Ascending aorta (tissue), 2 donors: ENCODE data around the gene ZFC3H1. TPM values are rescaled to one million over a fixed set of nuclear protein-coding genes. Genes with fewer than 3 reads are reported as not detected.

ENCODE experiments used
- DNase-seq, 2 donors: peaks; one replicate each; pipeline ENCODE4 v3.0.0-alpha.2; 2019; ENCODE audit warnings: low spot score in 2 of 2
- H3K27ac ChIP-seq, 2 donors: fragments of 200-600 bp; sonication (generic); one replicate each; pipeline ENCODE4 v1.5.1; 2016 to 2017; ENCODE audit warnings: mild to moderate bottlenecking in 1 of 2
- H3K27me3 ChIP-seq: fragments of 200-600 bp; sonication (generic); one replicate; pipeline ENCODE4 v1.5.1; 2017
- H3K36me3 ChIP-seq, 2 donors: fragments of 200-600 bp; sonication (generic); one replicate each; pipeline ENCODE4 v1.5.1; 2016
- H3K4me1 ChIP-seq, 2 donors: fragments of 200-600 bp; sonication (generic); one replicate each; pipeline ENCODE4 v1.5.1; 2016 to 2017; ENCODE audit warnings: mild to moderate bottlenecking in 1 of 2
- H3K4me3 ChIP-seq, 2 donors: fragments of 200-600 bp; sonication (generic); one replicate each; pipeline ENCODE4 v1.5.1; 2016 to 2017; ENCODE audit warnings: mild to moderate bottlenecking in 1 of 2
- H3K9me3 ChIP-seq, 2 donors: fragments of 200-600 bp; sonication (generic); one replicate each; pipeline ENCODE4 v1.5.1; 2016
- intact Hi-C: fragments of 100-400 bp; cut with DNase I; formaldehyde crosslinking; loops from one replicate; pipeline ENCODE4 v1.15.1; 2023
- total RNA-seq: library from RNA; depleted of rRNA; stranded (reverse); fragments of >200 nt; gene quantifications from one replicate; pipeline ENCODE4 v1.1.0, GENCODE V29; 2016
- TF ChIP-seq, protein P1 (sequence below), 3 experiments: fragments of 200-600 bp in 2 of 3; fragments of 450-650 bp in 1 of 3; sonication (generic) in 2 of 3; IDR thresholded peaks; one replicate each; pipeline ENCODE4 v1.5.1; 2016 to 2019; ENCODE audit warnings: antibody characterized with exemption in 3 of 3, mild to moderate bottlenecking in 1 of 3, moderate library complexity in 1 of 3

ZFC3H1 gene
- total RNA-seq, 1 donor from 2014 or later = 15.8 TPM

DNA sequence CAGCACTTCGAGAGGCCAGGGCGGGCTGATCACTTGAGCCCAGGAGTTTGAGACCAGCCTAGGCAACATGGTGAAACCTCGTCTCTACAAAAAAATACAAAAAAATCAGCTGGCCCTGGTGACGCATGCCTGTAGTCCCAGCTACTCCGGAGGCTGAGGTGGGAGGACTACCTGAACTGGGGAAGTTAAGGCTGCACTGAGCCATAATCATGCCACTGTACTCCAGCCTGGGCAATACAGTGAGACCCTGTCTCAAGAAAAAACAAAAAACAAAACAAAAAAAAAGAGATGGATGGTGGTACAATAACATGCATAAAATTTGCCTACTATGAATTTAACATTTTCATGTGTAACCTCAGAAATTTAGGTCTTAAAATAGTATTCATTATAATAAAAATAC, 2.6 kb upstream of the ZFC3H1 start:
- intact Hi-C loops = no loop called here
- Histone ChIP-seq H3K4me1 (peaks cover 0 to 5% of the 10 kb centered on the region in 2 donors), H3K4me3 (no peak overlapping the region), H3K27ac (no peak overlapping the region), H3K27me3 (no peaks in the 10 kb centered on the region), H3K9me3 (no peaks in the 10 kb centered on the region), H3K36me3 (no peaks in the 10 kb centered on the region)
- TF ChIP-seq, protein P1, sequence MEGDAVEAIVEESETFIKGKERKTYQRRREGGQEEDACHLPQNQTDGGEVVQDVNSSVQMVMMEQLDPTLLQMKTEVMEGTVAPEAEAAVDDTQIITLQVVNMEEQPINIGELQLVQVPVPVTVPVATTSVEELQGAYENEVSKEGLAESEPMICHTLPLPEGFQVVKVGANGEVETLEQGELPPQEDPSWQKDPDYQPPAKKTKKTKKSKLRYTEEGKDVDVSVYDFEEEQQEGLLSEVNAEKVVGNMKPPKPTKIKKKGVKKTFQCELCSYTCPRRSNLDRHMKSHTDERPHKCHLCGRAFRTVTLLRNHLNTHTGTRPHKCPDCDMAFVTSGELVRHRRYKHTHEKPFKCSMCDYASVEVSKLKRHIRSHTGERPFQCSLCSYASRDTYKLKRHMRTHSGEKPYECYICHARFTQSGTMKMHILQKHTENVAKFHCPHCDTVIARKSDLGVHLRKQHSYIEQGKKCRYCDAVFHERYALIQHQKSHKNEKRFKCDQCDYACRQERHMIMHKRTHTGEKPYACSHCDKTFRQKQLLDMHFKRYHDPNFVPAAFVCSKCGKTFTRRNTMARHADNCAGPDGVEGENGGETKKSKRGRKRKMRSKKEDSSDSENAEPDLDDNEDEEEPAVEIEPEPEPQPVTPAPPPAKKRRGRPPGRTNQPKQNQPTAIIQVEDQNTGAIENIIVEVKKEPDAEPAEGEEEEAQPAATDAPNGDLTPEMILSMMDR (IDR thresholded peaks at IDR 0.05) = no peak
- no peak for DNase-seq

DNA sequence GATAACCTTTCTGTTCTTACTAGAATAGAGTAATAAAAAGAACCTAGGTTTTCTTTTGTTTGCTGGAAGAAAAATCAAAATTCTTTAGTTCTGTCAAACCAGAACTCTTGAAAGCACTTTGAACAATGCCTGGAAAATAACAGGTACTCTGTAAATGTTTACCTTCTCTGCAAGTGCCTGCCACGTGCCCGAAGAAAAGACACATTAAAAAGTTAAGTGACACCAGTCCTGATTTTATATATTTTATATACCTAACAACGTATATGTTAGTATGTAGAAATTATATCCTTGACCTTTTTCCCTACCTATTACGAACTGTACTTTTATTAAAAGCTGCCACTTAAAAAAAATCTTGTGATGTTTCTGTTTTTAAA, 1.4 kb upstream of the ZFC3H1 start:
- TF ChIP-seq, protein P1 (IDR thresholded peaks at IDR 0.05) = no peak
- Histone ChIP-seq H3K9me3 (no peaks in the 10 kb centered on the region), H3K4me1 (peaks cover 0 to 17% of the 10 kb centered on the region in 2 donors), H3K4me3 (peak overlapping the region; percentile 91 to 95), H3K27me3 (no peaks in the 10 kb centered on the region), H3K27ac (peak overlapping the region; percentile 92 to 96), H3K36me3 (peaks cover 0 to 1% of the 10 kb centered on the region in 2 donors)
- DNase-seq = no peak
- intact Hi-C loops = loop anchor here (2.0 kb wide), 1 partner anchor 174 kb away; the partner anchor contains the start of gene TBC1D15

DNA sequence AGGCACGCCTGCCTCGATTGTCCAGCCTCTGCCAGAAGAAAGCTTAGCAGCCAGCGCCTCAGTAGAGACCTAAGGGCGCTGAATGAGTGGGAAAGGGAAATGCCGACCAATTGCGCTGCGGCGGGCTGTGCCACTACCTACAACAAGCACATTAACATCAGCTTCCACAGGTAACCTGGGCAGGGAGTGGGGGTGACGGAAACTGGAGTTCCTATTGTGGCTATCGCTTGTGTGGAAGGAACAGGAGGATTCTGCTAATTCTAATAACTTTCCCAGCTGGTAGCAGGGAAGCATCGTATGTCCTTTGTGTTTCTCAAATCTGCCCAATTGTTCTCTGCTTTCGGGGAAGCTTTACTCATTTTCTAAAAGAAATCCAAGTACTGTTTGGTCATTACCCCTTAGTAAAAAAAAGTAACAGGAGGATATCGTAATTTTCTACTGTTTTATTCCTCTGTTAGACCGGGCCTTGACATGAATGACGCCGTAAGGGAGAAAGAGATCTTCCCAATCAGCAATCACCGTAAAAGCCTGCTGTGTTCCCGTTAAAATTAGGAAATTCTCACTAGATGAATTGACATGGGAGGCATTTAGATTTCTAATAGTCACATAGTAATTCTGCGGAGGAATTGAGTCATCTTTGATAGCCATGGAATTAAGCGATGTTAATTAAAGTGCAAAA, 902 bp upstream of the ZFC3H1 start:
- Histone ChIP-seq H3K36me3 (peaks cover 2 to 5% of the 10 kb centered on the region in 2 donors), H3K4me1 (peaks cover 0 to 17% of the 10 kb centered on the region in 2 donors), H3K27ac (peak overlapping the region; percentile 92 to 96), H3K4me3 (peak overlapping the region; percentile 91 to 95), H3K9me3 (no peaks in the 10 kb centered on the region), H3K27me3 (no peaks in the 10 kb centered on the region)
- intact Hi-C loops = loop anchor here (2.0 to 5.0 kb wide), 2 partner anchors 174 to 1422 kb away; partner anchors contain the start of genes CNOT2 and TBC1D15
- TF ChIP-seq, protein P1 (IDR thresholded peaks at IDR 0.05) = no peak
- no peak for DNase-seq

DNA sequence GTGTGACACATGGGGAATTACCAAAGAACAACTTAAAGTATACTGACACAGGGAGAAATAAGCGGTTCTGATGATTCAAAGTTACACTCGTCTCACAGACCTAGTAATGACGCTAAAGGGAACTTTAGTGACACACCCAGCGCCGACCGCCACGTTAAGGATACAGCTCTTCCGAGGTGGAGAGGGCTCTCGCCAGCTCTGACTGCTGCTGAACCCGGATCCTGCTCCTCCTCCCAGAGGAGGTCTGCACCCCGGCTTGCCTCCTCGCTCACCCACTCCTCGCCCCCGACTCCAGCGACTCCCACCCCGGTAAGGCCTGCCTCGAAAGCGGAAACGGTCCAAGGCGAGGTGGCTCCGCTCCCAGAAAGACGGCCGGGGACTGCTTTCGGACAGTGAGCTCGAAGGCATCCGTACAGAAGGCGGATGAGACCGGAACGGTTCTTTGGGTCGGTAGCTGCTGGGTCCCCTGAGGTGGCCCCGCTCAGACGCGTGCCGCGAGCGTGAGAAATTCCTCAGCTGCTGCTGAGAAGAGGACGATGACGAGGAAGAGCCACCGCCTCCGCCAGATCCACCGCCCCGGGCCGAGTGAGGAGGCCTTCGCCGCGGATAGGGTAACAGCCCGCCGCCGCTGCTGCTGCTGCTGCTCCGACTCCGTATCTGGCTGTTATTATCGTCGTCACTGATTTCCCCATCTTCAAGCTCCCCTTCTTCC, 643 bp downstream of the ZFC3H1 start:
- Histone ChIP-seq H3K27me3 (no peaks in the 10 kb centered on the region), H3K36me3 (peaks cover 16 to 19% of the 10 kb centered on the region in 2 donors), H3K4me1 (peaks cover 0 to 17% of the 10 kb centered on the region in 2 donors), H3K9me3 (no peaks in the 10 kb centered on the region), H3K4me3 (peak overlapping the region; percentile 91 to 95), H3K27ac (peak overlapping the region; percentile 96 to 98)
- peak in 1 of 2 donors; percentile 77 for DNase-seq
- intact Hi-C loops = loop anchor here (1.0 to 5.0 kb wide), 3 partner anchors 23 to 1421 kb away; partner anchors contain the start of genes CNOT2, RAB21 and TMEM19
- TF ChIP-seq, protein P1 (IDR thresholded peaks at IDR 0.05) = no peak

DNA sequence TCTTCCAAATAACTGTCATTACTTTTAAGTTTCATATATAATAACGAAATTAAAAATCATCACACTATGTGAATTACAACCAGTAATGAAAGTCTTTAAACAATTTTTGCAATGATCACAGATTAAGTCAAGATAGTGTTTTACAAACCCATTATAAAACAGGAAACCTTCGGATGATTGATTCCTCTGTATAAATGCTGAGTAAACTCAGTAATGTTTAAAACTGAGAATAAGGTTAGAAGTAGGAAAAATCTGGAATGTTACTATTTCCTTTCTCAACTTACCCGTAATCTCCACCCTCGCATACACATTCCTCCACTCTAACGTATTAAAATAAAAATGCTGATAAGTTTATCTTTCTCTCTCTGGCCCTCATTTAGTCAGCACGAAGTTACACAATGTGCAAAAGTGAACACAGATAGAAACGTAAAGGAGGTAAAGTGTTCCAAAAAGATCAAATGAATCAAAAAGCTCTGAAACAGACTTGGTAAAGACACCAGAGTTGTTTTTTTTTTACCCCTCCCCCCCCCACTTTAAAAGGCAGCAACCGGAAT, 1.6 kb downstream of the ZFC3H1 start:
- peak overlapping the region; percentile 96 to 98 for H3K27ac ChIP-seq
- no peak for DNase-seq
- H3K9me3 ChIP-seq = no peaks in the 10 kb centered on the region
- intact Hi-C loops = loop anchor here (5.0 kb wide), 1 partner anchor 1420 kb away; the partner anchor contains the start of gene CNOT2
- peaks cover 24 to 25% of the 10 kb centered on the region in 2 donors for H3K36me3 ChIP-seq
- peak overlapping the region; percentile 91 to 95 for H3K4me3 ChIP-seq
- H3K4me1 ChIP-seq = peaks cover 0 to 17% of the 10 kb centered on the region in 2 donors
- H3K27me3 ChIP-seq = no peaks in the 10 kb centered on the region
- TF ChIP-seq, protein P1 (IDR thresholded peaks at IDR 0.05) = no peak
